Measurements from ENCODE around the gene SCRN1. TPM values are rescaled to one million over a fixed set of nuclear protein-coding genes. Genes with fewer than 3 reads are reported as not detected.

The SCRN1 gene
- total RNA-seq, 2 experiments from 2014 or later = 3.5 to 4.9 TPM

DNA sequence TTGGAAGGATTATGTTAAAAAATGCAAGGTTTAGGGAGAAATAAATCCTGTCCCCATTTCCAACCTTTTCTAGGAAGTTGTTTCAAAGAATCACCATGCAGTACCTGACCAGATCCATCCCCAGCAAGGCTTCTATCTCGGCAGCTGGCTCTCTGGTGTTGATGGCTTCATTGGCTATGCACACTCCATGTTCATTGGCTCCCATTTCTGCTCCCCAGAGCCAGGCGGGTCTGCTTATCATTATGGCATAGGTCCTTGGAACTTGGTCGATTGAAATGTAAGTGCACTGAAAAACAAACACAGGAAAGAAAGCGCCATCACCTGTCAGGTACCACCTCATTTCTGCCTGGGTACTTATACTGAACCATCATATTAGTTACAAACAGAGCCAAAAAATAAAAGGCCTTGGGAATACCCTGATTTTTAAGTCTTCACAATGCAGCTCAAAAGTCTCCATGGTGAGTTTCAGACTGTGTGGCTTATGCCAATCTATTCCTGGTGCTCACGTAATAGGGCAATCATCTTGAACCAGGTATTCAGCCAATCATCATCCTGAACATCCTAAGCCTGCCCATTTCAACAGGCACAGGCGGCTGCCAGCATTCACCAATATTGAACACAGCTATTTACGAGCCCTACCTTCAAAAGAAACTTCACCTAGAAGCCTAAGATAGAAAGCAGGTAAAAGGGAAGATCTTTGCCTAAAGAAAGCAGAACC lies 34.4 kb downstream of the SCRN1 start:
- peak overlapping the region; percentile 77 for H3K27ac Mint-ChIP-seq
- CTCF ChIA-PET = interaction anchor here (0.6 to 1.8 kb wide), 5 partner anchors 26 to 180 kb away, joined by 3 to 6 read pairs (median 3); partner anchors contain the start of gene FKBP14
- H3K9me3 Mint-ChIP-seq (ENCODE audit: low read depth) = peaks cover 4% of the 10 kb centered on the region
- H3K4me3 Mint-ChIP-seq = no peak overlapping the region
- DNase-seq (no peak), ATAC-seq (peak; percentile 8)
- peaks cover 3% of the 10 kb centered on the region for H3K36me3 Mint-ChIP-seq
- peaks cover 9% of the 10 kb centered on the region for H3K27me3 Mint-ChIP-seq
- peaks cover 33% of the 10 kb centered on the region for H3K4me1 Mint-ChIP-seq

DNA sequence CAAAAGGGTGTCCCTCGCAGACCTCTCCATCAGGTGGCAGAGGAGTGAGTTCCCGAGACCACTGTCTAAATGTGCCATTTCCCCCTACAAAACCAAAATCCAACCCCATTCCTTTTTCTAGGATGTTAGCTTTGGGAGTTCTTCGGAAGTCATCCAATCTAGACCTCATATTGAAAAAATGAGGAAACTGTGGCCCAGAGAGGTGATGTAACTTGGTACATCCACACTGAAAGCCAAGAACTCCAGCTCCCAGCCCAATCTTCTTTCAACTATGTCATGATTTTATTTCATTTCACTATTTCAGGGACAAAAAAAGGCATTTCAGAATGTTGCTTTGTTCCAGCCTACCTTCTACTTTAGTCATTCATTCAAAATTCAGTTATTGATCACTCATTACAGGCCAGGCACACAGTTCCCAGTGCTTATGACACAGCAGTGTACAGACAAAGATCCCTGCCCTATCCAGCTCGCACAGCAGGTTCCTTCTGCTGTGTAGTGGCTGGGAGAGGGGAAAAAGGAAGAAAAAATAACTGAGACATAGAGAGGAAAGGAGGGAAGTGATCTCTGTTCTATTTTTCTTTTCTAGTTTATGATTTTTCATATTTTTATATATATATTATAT lies 35.8 kb downstream of the SCRN1 start:
- no peak for DNase-seq
- Mint-ChIP-seq H3K4me1 (peaks cover 33% of the 10 kb centered on the region), H3K27ac (no peak overlapping the region), H3K27me3 (peaks cover 7% of the 10 kb centered on the region), H3K36me3 (peaks cover 3% of the 10 kb centered on the region), H3K4me3 (no peak overlapping the region), H3K9me3 (ENCODE audit: low read depth) (peaks cover 4% of the 10 kb centered on the region)
- no peak for ATAC-seq
- CTCF ChIA-PET = interaction anchor here (0.9 kb wide), 1 partner anchor 9 kb away, joined by 3 read pairs; no protein-coding TSS in a partner anchor

DNA sequence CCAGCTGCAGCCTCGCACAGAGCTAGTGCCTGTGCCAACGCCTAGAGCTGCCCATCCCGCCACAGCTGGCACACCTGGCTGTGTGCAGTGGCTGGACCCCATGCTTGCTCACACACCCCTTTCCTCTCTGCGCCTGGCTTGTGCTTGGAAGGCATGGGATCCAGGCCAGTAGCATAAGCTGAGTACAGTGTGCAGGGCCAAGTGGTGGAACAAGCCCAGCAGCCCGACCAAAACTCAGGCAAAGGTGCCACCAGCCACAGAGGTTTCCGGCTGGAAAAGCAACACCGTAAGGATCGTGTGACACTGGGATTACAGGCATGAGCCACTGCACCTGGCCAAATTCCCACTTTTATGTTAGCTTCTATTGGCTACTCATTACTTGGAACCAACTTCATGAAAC lies 38.4 kb downstream of the SCRN1 start:
- H3K4me1 Mint-ChIP-seq = peaks cover 18% of the 10 kb centered on the region
- peaks cover 3% of the 10 kb centered on the region for H3K36me3 Mint-ChIP-seq
- CTCF ChIA-PET = no interaction called here
- no peak overlapping the region for H3K4me3 Mint-ChIP-seq
- DNase-seq (no peak), ATAC-seq (no peak)
- H3K27me3 Mint-ChIP-seq = peaks cover 5% of the 10 kb centered on the region
- H3K27ac Mint-ChIP-seq = no peak overlapping the region
- H3K9me3 Mint-ChIP-seq (ENCODE audit: low read depth) = peaks cover 4% of the 10 kb centered on the region

DNA sequence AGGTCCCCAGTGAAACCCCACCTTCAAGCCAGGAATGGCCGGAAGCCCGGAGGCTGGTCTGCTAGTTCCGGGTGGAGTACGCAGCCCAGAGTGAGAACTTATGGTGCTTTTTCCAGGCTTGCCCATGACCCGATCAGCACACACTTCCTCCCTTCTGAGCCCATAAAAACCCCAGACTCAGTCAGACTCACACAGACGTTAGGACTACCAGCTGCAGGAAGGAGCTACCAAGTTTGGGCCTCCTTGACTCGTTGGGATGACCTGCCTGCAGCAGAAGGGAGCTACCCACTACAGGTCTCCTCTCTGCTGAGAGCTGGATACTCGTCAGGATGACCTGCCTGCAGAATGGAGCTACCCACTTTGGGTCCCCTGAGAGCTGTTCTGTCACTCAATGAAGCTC lies 39.1 kb downstream of the SCRN1 start:
- DNase-seq = no peak
- peaks cover 11% of the 10 kb centered on the region for H3K4me1 Mint-ChIP-seq
- CTCF ChIA-PET = no interaction called here

DNA sequence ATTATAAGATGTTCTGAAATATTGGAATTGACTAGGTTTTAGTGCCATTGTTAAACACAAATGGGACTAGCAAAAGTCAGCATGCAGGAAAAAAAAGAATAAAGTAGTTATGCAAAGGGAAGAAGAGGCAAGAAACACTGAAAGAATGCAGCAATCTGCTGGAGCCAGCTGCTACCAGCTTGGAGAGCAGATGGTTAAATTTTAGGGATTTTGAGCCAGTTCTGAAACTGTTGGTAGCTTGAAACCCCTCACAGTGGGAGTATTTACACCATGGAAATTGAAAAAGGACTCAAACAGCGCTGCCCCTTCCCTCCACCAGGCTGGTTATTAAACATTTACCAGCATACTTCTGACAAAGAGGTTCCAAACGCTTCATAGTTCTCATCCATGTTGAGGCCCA lies 41.0 kb downstream of the SCRN1 start:
- H3K4me3 Mint-ChIP-seq = no peak overlapping the region
- no peak for ATAC-seq
- H3K4me1 Mint-ChIP-seq = peaks cover 6% of the 10 kb centered on the region
- H3K27ac Mint-ChIP-seq = no peak overlapping the region
- H3K9me3 Mint-ChIP-seq (ENCODE audit: low read depth) = peaks cover 4% of the 10 kb centered on the region
- no peak for DNase-seq
- CTCF ChIA-PET = no interaction called here
- peaks cover 3% of the 10 kb centered on the region for H3K36me3 Mint-ChIP-seq
- H3K27me3 Mint-ChIP-seq = peaks cover 5% of the 10 kb centered on the region

More for the DNA sequence above, 39.1 kb downstream of the SCRN1 start:
- peaks cover 3% of the 10 kb centered on the region for H3K36me3 Mint-ChIP-seq
- no peak overlapping the region for H3K4me3 Mint-ChIP-seq
- H3K27me3 Mint-ChIP-seq = peaks cover 5% of the 10 kb centered on the region
- ATAC-seq = no peak
- H3K9me3 Mint-ChIP-seq (ENCODE audit: low read depth) = peaks cover 4% of the 10 kb centered on the region
- H3K27ac Mint-ChIP-seq = no peak overlapping the region

DNA sequence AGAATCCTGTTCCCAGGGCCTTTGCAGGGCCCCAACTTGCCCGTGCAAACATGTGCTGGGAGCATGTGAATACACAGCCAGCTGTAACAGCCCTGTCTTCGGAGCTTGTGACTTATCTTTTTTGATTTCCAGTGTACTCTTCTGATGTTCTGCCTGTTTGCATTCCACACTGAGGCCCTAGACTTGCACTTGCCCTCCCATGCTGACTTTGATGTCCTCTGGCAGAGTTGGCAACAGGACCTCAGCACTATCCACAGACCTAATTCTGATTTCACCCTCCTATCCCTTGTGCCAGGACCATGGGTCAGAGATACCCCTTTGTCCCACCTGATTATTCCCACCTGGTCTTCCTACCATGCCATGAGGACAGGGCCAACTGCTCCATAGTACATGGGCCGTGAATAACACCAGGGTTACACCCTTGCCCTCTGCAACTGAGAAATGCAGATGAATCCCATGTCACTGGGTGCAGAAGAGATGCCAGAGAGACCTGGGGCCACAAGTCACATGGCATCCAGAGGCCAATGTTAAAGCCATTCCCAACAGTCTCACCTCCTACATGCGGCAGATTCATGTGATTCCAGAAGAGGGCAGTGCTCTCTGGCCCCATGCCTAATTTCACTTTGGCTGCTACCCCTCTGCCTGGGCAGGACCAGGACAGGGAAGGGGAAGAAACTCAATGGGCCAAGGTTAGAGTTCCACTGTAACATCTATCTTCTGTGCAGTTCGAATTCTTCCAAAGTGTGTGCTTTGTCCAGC lies 43.0 kb downstream of the SCRN1 start:
- no peak for DNase-seq
- CTCF ChIA-PET = no interaction called here
- H3K27ac Mint-ChIP-seq = no peak overlapping the region
- H3K27me3 Mint-ChIP-seq = no peaks in the 10 kb centered on the region
- H3K36me3 Mint-ChIP-seq = peaks cover 3% of the 10 kb centered on the region
- H3K4me3 Mint-ChIP-seq = no peak overlapping the region
- H3K4me1 Mint-ChIP-seq = peaks cover 6% of the 10 kb centered on the region
- no peak for ATAC-seq
- H3K9me3 Mint-ChIP-seq (ENCODE audit: low read depth) = peaks cover 4% of the 10 kb centered on the region

DNA sequence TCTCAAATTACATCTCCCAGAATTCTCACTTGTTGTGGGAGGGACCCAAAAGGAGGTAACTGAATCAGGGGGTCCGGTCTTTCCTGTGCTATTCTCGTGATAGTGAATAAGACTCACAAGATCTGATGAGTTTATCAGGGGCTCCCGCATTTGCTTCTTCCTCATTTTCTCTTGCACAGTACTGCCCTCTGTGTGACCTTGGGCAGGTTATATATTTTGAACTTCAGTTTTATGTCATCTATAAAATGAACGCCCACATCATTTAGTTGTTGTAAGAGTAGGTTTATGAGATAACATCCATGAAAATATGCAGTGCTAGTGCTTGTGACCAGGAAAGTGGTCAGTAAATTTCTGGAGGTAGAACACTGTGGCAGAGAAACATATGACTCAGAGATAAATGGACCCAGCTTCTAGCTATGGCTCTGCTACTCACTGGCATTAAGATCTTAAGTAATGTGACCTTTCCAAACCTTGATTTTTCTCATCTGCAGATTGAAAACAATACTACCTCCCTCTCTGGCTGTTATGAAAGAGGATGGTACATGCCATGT lies 44.3 kb downstream of the SCRN1 start:
- Mint-ChIP-seq H3K36me3 (no peaks in the 10 kb centered on the region), H3K27me3 (no peaks in the 10 kb centered on the region), H3K9me3 (ENCODE audit: low read depth) (no peaks in the 10 kb centered on the region), H3K4me1 (peaks cover 6% of the 10 kb centered on the region), H3K27ac (no peak overlapping the region), H3K4me3 (no peak overlapping the region)
- DNase-seq (no peak), ATAC-seq (no peak)
- CTCF ChIA-PET = no interaction called here

DNA sequence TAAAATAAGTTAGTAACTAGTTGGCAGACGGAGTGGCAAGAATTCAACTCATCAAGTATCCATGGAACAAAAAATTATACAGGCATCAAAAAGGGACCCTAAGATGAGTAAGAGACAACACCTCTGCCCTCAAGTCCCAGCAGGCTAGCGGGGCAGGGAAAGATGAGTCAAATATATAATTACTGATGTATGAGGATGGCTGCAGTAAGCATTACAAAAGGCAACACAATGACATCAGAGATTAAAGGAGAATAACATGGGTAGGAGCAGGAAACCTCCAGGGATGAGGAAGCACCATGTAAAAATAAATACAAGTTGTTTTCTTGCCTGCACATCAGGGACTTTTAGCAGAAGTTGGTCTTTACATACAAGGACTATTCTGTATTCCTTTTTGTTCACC lies 49.4 kb downstream of the SCRN1 start:
- no peak overlapping the region for H3K27ac Mint-ChIP-seq
- H3K27me3 Mint-ChIP-seq = no peaks in the 10 kb centered on the region
- no peaks in the 10 kb centered on the region for H3K36me3 Mint-ChIP-seq
- no peak for ATAC-seq
- DNase-seq = no peak
- no peaks in the 10 kb centered on the region for H3K9me3 Mint-ChIP-seq (ENCODE audit: low read depth)
- H3K4me3 Mint-ChIP-seq = no peak overlapping the region
- CTCF ChIA-PET = interaction anchor here (0.7 kb wide), 1 partner anchor 31 kb away, joined by 4 read pairs; no protein-coding TSS in a partner anchor
- H3K4me1 Mint-ChIP-seq = peaks cover 6% of the 10 kb centered on the region

DNA sequence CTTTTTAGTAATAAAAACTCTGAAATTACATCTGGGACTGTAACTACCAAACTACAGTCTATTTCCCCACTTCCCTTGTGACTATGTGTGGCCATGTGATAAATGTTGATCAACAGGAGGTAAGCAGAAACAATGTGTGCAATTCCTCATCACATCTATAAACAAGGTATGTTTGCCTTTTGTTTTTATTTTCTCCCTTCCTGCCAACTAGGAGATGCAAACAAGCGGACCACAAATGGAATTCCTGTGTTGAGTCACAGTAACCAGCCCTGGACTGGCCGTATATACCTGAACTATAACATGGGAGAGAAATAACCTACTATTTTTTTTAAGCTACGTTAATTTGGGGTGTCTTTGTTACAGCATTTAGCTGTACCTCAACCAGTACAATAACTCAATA lies 52.5 kb downstream of the SCRN1 start:
- H3K27ac Mint-ChIP-seq = no peak overlapping the region
- H3K4me3 Mint-ChIP-seq = no peak overlapping the region
- DNase-seq (no peak), ATAC-seq (no peak)
- H3K27me3 Mint-ChIP-seq = peaks cover 3% of the 10 kb centered on the region
- no peaks in the 10 kb centered on the region for H3K9me3 Mint-ChIP-seq (ENCODE audit: low read depth)
- no peaks in the 10 kb centered on the region for H3K4me1 Mint-ChIP-seq
- no peaks in the 10 kb centered on the region for H3K36me3 Mint-ChIP-seq
- CTCF ChIA-PET = no interaction called here

DNA sequence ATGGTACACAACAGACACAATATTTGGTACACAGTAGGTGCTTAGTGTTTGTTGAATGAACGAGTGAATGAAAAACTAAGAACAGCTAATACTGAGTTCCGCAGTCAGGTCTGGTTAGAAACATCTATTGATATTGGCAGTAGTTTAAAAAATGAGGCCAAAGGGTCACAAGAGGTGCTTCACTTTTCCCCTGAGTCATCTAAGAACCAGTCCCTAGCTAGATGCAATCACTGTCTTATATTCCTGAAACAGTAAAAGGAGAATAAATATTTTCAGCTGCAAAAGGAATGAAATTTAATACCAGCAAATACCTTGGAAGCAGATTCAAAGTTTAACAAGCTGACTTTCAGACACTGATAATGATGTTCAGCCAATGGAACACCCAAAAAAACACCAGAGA lies 54.5 kb downstream of the SCRN1 start:
- Mint-ChIP-seq H3K4me1 (no peaks in the 10 kb centered on the region), H3K4me3 (no peak overlapping the region), H3K9me3 (ENCODE audit: low read depth) (no peaks in the 10 kb centered on the region), H3K36me3 (no peaks in the 10 kb centered on the region), H3K27me3 (peaks cover 12% of the 10 kb centered on the region), H3K27ac (no peak overlapping the region)
- DNase-seq (no peak), ATAC-seq (no peak)
- CTCF ChIA-PET = interaction anchor here (1.8 kb wide), 1 partner anchor 13 kb away, joined by 14 read pairs; no protein-coding TSS in a partner anchor

DNA sequence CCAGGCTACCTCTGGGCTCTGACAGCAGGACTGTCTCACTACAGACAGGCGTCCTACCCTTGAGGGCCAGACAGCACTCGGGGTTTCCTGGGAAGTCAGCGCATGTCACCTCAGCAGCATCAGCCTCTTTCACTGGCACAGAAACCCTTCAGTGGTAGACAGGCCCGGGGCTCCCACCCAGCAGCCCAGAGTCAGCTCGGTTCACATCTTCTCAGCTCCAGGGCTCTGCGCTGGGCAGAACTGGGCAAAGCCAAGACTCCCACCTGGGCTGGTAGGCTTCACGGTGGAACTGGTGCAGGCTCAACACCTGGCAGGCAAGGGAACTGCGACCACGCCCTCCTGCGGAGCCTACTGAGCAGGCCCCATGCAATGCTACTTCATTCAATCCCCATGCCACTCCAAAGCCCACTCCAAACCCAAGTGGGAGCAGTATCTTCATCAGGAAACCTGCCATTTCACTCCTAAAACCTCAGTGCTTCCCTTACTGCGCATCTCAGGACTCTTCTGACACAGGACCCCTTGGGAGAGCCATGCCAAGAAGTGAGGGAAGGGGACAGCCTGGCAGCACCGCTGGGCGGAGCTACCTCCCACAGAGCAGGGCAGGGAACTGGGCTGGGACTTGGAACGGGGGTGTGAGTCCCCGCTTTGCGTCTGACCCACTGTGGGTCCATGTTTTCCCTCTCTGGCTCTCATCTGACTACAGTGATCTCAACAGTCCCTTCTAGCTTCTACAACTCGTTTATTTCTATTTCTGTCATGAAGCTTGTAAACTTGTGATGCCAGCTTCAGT lies 60.4 kb downstream of the SCRN1 start:
- no peak overlapping the region for H3K27ac Mint-ChIP-seq
- CTCF ChIA-PET = interaction anchor here (1.3 kb wide), 1 partner anchor 8 kb away, joined by 3 read pairs; no protein-coding TSS in a partner anchor
- DNase-seq (no peak), ATAC-seq (no peak)
- H3K4me1 Mint-ChIP-seq = no peaks in the 10 kb centered on the region
- H3K27me3 Mint-ChIP-seq = peaks cover 10% of the 10 kb centered on the region
- H3K36me3 Mint-ChIP-seq = no peaks in the 10 kb centered on the region
- no peak overlapping the region for H3K4me3 Mint-ChIP-seq
- no peaks in the 10 kb centered on the region for H3K9me3 Mint-ChIP-seq (ENCODE audit: low read depth)

DNA sequence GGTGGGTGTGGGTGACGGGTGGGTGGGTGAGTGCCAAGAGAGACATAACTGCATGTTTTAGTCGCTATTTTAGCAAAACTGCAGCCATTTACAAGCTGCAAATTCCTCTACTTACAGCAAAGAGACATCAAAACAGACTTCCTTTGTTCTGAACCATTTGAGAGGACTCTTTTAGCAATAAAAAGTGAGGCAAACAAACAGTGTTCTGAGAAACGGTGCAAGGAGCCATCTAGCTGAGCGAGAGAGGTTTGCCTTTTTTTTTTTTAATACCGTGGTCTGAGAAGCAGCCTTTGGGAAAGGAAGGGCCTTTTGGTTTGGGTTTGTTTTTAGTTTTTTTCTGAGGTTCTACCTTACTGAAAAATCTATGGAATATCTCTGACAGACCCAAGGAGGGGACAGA lies 62.9 kb downstream of the SCRN1 start:
- no peak overlapping the region for H3K4me3 Mint-ChIP-seq
- no peaks in the 10 kb centered on the region for H3K4me1 Mint-ChIP-seq
- peaks cover 7% of the 10 kb centered on the region for H3K27me3 Mint-ChIP-seq
- CTCF ChIA-PET = no interaction called here
- DNase-seq = no peak
- no peak overlapping the region for H3K27ac Mint-ChIP-seq
- ATAC-seq = no peak
- no peaks in the 10 kb centered on the region for H3K36me3 Mint-ChIP-seq
- H3K9me3 Mint-ChIP-seq (ENCODE audit: low read depth) = no peaks in the 10 kb centered on the region

DNA sequence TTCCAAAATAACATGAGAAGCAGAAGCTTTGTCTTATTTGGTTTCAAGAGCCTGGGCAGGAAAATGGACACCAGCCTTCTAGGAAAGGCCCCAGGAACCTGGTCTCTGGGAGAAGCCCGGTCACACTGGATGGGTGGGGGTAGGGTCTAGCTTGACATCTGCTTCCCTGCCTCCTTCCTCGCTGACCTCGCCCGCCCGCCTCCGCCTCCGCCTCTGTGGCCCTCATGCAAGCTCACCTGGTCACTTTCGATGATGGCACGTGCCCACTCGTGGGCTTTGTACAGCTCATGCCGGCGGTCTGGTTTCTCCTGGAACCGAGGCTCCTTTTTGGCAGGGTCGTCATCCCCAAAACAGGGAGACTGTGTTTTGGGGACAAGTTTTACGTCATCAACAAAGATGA lies 63.4 kb downstream of the SCRN1 start:
- CTCF ChIA-PET = no interaction called here
- no peaks in the 10 kb centered on the region for H3K9me3 Mint-ChIP-seq (ENCODE audit: low read depth)
- H3K4me1 Mint-ChIP-seq = no peaks in the 10 kb centered on the region
- H3K27ac Mint-ChIP-seq = no peak overlapping the region
- no peak overlapping the region for H3K4me3 Mint-ChIP-seq
- ATAC-seq (no peak), DNase-seq (no peak)
- no peaks in the 10 kb centered on the region for H3K36me3 Mint-ChIP-seq
- peaks cover 2% of the 10 kb centered on the region for H3K27me3 Mint-ChIP-seq
